ENCODE data around the gene CCL13.
"Not testable (repeated sequence)": the region's sequence is repeated elsewhere in the genome, so short reads cannot be mapped to it uniquely, and the experiment has no call there.

The CCL13 gene

GRCh38 chr17:34356194-34356593 lies at the start of gene CCL13:
Gene CCL13 (plus strand): TSS chr17:34356480. CDS start chr17:34356527, 47 bp downstream.
- DNase-seq, result no peak

- DNase-seq, result no peak
Measured at GRCh38 chr17:34307110-34307509, 49.2 kb upstream of the CCL13 start.

GRCh38 chr17:34308371-34308770 lies 47.9 kb upstream of the CCL13 start:
- no peak for DNase-seq

- no peak for DNase-seq
Measured at GRCh38 chr17:34311291-34311690, 45.0 kb upstream of the CCL13 start.

- no peak for DNase-seq
Measured at GRCh38 chr17:34312080-34312479, 44.2 kb upstream of the CCL13 start.

- DNase-seq, result no peak
Measured at GRCh38 chr17:34313164-34313563, 43.1 kb upstream of the CCL13 start.

GRCh38 chr17:34314279-34314678 lies 42.0 kb upstream of the CCL13 start:
- no peak for DNase-seq

- DNase-seq, result no peak
Measured at GRCh38 chr17:34318474-34318873, 37.8 kb upstream of the CCL13 start.

GRCh38 chr17:34319039-34319483 lies 37.2 kb upstream of the CCL13 start, which contains the start of gene CCL8:
Gene CCL8 (plus strand): TSS chr17:34319435. CDS start chr17:34319502, 67 bp downstream.
- no peak for DNase-seq

- DNase-seq, result no peak
Measured at GRCh38 chr17:34321964-34322363, 34.3 kb upstream of the CCL13 start.

GRCh38 chr17:34327580-34327979 lies 28.7 kb upstream of the CCL13 start:
- not testable (repeated sequence) for DNase-seq

GRCh38 chr17:34337701-34338100 lies 18.6 kb upstream of the CCL13 start:
- no peak for DNase-seq

- no peak for DNase-seq
Measured at GRCh38 chr17:34339138-34339770, 17.0 kb upstream of the CCL13 start.

GRCh38 chr17:34341916-34342315 lies 14.4 kb upstream of the CCL13 start:
- no peak for DNase-seq

GRCh38 chr17:34347063-34347462 lies 9.2 kb upstream of the CCL13 start:
- no peak for DNase-seq

GRCh38 chr17:34349751-34350150 lies 6.5 kb upstream of the CCL13 start:
- no peak for DNase-seq

- no peak for DNase-seq
Measured at GRCh38 chr17:34351096-34351495, 5.2 kb upstream of the CCL13 start.

GRCh38 chr17:34352191-34352590 lies 4.1 kb upstream of the CCL13 start:
- DNase-seq, result no peak

GRCh38 chr17:34354637-34355036 lies 1.6 kb upstream of the CCL13 start:
- no peak for DNase-seq

- DNase-seq, result no peak
Measured at GRCh38 chr17:34357398-34357797, 1.1 kb downstream of the CCL13 start.

- DNase-seq, result no peak
Measured at GRCh38 chr17:34358631-34359030, 2.4 kb downstream of the CCL13 start.

GRCh38 chr17:34360601-34361270 lies 4.5 kb downstream of the CCL13 start:
- DNase-seq, result no peak

- peak; percentile 90 to 94 for DNase-seq
Measured at GRCh38 chr17:34361478-34362061, 5.3 kb downstream of the CCL13 start.

- no peak for DNase-seq
Measured at GRCh38 chr17:34363183-34363661, 6.9 kb downstream of the CCL13 start, which contains the start of gene CCL1. Gene CCL1 (minus strand): TSS chr17:34363233. CDS start chr17:34363161, 72 bp downstream.

Data from NCI-H187 (cell line).